ENCODE measurements around the gene RASA4B.
"Not testable (repeated sequence)": the region's sequence is repeated elsewhere in the genome, so short reads cannot be mapped to it uniquely, and the experiment has no call there.

DNA sequence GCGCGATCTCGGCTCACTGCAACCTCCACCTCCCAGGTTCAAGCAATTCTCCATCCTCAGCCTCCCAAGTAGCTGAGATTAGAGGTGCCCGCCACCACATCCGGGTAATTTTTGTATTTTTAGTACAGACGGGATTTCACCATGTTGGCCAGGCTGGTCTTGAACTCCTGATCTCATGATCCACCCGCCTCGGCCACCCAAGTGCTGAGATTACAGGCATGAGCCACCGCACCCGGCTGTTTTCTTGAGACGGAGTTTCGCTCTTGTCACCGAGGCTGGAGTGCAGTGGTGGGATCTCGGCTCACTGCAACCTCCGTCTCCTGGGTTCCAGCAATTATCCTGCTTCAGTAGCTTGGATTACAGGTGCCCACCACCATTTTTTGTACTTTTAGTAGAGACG is 19.3 kb downstream of the RASA4B start:
- TF ChIP-seq, protein P1, sequence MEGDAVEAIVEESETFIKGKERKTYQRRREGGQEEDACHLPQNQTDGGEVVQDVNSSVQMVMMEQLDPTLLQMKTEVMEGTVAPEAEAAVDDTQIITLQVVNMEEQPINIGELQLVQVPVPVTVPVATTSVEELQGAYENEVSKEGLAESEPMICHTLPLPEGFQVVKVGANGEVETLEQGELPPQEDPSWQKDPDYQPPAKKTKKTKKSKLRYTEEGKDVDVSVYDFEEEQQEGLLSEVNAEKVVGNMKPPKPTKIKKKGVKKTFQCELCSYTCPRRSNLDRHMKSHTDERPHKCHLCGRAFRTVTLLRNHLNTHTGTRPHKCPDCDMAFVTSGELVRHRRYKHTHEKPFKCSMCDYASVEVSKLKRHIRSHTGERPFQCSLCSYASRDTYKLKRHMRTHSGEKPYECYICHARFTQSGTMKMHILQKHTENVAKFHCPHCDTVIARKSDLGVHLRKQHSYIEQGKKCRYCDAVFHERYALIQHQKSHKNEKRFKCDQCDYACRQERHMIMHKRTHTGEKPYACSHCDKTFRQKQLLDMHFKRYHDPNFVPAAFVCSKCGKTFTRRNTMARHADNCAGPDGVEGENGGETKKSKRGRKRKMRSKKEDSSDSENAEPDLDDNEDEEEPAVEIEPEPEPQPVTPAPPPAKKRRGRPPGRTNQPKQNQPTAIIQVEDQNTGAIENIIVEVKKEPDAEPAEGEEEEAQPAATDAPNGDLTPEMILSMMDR (IDR thresholded peaks at IDR 0.05; ENCODE audit: insufficient read depth, low read length) = not testable (repeated sequence)
- not testable (repeated sequence) for TF ChIP-seq GABPA (IDR thresholded peaks at IDR 0.05; ENCODE audit: low read depth); POLR2AphosphoS5 (IDR thresholded peaks at IDR 0.05; ENCODE audit: low read depth); SPI1 (IDR thresholded peaks at IDR 0.05; ENCODE audit: borderline replicate concordance, low read depth)
- TF ChIP-seq, protein P2, sequence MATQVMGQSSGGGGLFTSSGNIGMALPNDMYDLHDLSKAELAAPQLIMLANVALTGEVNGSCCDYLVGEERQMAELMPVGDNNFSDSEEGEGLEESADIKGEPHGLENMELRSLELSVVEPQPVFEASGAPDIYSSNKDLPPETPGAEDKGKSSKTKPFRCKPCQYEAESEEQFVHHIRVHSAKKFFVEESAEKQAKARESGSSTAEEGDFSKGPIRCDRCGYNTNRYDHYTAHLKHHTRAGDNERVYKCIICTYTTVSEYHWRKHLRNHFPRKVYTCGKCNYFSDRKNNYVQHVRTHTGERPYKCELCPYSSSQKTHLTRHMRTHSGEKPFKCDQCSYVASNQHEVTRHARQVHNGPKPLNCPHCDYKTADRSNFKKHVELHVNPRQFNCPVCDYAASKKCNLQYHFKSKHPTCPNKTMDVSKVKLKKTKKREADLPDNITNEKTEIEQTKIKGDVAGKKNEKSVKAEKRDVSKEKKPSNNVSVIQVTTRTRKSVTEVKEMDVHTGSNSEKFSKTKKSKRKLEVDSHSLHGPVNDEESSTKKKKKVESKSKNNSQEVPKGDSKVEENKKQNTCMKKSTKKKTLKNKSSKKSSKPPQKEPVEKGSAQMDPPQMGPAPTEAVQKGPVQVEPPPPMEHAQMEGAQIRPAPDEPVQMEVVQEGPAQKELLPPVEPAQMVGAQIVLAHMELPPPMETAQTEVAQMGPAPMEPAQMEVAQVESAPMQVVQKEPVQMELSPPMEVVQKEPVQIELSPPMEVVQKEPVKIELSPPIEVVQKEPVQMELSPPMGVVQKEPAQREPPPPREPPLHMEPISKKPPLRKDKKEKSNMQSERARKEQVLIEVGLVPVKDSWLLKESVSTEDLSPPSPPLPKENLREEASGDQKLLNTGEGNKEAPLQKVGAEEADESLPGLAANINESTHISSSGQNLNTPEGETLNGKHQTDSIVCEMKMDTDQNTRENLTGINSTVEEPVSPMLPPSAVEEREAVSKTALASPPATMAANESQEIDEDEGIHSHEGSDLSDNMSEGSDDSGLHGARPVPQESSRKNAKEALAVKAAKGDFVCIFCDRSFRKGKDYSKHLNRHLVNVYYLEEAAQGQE (IDR thresholded peaks at IDR 0.05; ENCODE audit: insufficient replicate concordance, low read depth) = not testable (repeated sequence)

Data from HL-60 (cell line).